SU-DHL-6 (cell line): ENCODE measurements around the gene HMX1.

Source experiments
- H2AFZ ChIP-seq: fragments of 200-600 bp; sonication (generic); 2 replicates; pipeline ENCODE4 v1.6.1; 2014; ENCODE audit warnings: low read depth, mild to moderate bottlenecking, moderate library complexity, mixed read lengths, antibody characterized with exemption, low read length; ENCODE audit not compliant: severe bottlenecking
- H3F3A ChIP-seq: fragments of 200-600 bp; shearing (Covaris generic); 2 replicates; pipeline ENCODE4 v1.6.0; 2016; ENCODE audit warnings: antibody characterized with exemption, mild to moderate bottlenecking; ENCODE audit not compliant: insufficient read depth
- H3K27ac ChIP-seq: fragments of 200-600 bp; sonication (generic); 2 replicates; pipeline ENCODE4 v1.5.1; 2016; ENCODE audit warnings: low read depth, mild to moderate bottlenecking, low read length, moderate library complexity, mixed read lengths
- H3K27me3 ChIP-seq: fragments of 200-600 bp; sonication (generic), shearing (Covaris generic); 2 replicates; pipeline ENCODE4 v1.6.0; 2014; ENCODE audit warnings: mild to moderate bottlenecking, low read length
- H3K36me3 ChIP-seq: fragments of 200-600 bp; sonication (generic); 2 replicates; pipeline ENCODE4 v1.6.1; 2014; ENCODE audit warnings: mild to moderate bottlenecking, low read length, mixed read lengths
- H3K4me2 ChIP-seq: fragments of 300-600, 200-600 bp; shearing (Covaris generic), sonication (generic); 2 replicates; pipeline ENCODE4 v1.6.0; 2014; ENCODE audit warnings: low read length, low read depth, mild to moderate bottlenecking; ENCODE audit not compliant: poor library complexity, severe bottlenecking
- H3K4me3 ChIP-seq: fragments of 200-600 bp; sonication (generic); 2 replicates; pipeline ENCODE4 v1.5.1; 2014; ENCODE audit warnings: antibody characterized with exemption, low read length, mild to moderate bottlenecking, mixed read lengths; ENCODE audit not compliant: insufficient read depth, poor library complexity, severe bottlenecking
- H3K79me2 ChIP-seq: fragments of 200-600 bp; sonication (generic); 2 replicates; pipeline ENCODE4 v1.6.1; 2014; ENCODE audit warnings: mild to moderate bottlenecking, low read length, moderate library complexity; ENCODE audit not compliant: insufficient read depth
- H3K9ac ChIP-seq: fragments of 200-600 bp; sonication (generic); 2 replicates; pipeline ENCODE4 v1.7.0; 2014; ENCODE audit warnings: mild to moderate bottlenecking, low read length
- H3K9me2 ChIP-seq: fragments of 200-600 bp; sonication (generic); replicated peaks from 2 replicates; pipeline ENCODE4 v1.6.1; 2014; ENCODE audit warnings: low read length; ENCODE audit not compliant: insufficient read depth
- H3K9me3 ChIP-seq: fragments of 200-600 bp; sonication (generic); 2 replicates; pipeline ENCODE4 v1.6.1; 2014; ENCODE audit warnings: low read length, mixed read lengths; ENCODE audit not compliant: insufficient read depth
- H4K20me1 ChIP-seq: fragments of 200-600 bp; sonication (generic); 2 replicates; pipeline ENCODE4 v1.6.1; 2014; ENCODE audit warnings: low read depth, mild to moderate bottlenecking, antibody characterized with exemption, low read length, moderate library complexity, mixed read lengths
- EZH2phosphoT487 ChIP-seq: fragments of 200-600 bp; sonication (generic), shearing (Covaris generic); conservative IDR thresholded peaks from 2 replicates; pipeline ENCODE4 v1.6.1; 2018; ENCODE audit warnings: mild to moderate bottlenecking, antibody characterized with exemption, low read length, moderate library complexity, mixed read lengths
- TF ChIP-seq, protein P1 (sequence below): fragments of 200-600 bp; sonication (generic); IDR thresholded peaks from one replicate; pipeline ENCODE4 v1.5.1; 2017; ENCODE audit warnings: antibody characterized with exemption, mild to moderate bottlenecking, low read length, moderate library complexity; ENCODE audit not compliant: insufficient read depth, poor library complexity, severe bottlenecking

Gene HMX1

DNA sequence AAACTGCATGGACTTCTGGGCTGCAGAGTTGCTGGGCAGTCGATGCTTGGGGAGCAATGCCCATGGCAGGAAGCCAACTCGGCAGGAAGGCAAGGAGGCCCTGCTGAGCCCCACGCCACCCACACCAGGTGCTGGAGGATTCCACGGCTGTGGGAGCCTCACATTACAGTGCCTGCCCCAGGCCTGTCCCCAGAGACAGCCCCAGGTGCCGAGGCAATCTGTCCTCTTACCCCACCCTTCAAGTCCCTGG is 53.9 kb downstream of the HMX1 start:
- Histone ChIP-seq H3K4me3 (no peak overlapping the region), H2AFZ (no peak overlapping the region), H3F3A (no peaks in the 10 kb centered on the region), H3K27ac (no peak overlapping the region), H3K9me3 (no peaks in the 10 kb centered on the region), H3K36me3 (no peaks in the 10 kb centered on the region), H3K79me2 (no peaks in the 10 kb centered on the region), H3K9ac (no peak overlapping the region), H4K20me1 (no peaks in the 10 kb centered on the region), H3K27me3 (no peaks in the 10 kb centered on the region), H3K4me2 (no peak overlapping the region), H3K9me2 (no peaks in the 10 kb centered on the region)
- TF ChIP-seq, protein P1, sequence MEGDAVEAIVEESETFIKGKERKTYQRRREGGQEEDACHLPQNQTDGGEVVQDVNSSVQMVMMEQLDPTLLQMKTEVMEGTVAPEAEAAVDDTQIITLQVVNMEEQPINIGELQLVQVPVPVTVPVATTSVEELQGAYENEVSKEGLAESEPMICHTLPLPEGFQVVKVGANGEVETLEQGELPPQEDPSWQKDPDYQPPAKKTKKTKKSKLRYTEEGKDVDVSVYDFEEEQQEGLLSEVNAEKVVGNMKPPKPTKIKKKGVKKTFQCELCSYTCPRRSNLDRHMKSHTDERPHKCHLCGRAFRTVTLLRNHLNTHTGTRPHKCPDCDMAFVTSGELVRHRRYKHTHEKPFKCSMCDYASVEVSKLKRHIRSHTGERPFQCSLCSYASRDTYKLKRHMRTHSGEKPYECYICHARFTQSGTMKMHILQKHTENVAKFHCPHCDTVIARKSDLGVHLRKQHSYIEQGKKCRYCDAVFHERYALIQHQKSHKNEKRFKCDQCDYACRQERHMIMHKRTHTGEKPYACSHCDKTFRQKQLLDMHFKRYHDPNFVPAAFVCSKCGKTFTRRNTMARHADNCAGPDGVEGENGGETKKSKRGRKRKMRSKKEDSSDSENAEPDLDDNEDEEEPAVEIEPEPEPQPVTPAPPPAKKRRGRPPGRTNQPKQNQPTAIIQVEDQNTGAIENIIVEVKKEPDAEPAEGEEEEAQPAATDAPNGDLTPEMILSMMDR = no peak
- no peak for TF ChIP-seq EZH2phosphoT487

DNA sequence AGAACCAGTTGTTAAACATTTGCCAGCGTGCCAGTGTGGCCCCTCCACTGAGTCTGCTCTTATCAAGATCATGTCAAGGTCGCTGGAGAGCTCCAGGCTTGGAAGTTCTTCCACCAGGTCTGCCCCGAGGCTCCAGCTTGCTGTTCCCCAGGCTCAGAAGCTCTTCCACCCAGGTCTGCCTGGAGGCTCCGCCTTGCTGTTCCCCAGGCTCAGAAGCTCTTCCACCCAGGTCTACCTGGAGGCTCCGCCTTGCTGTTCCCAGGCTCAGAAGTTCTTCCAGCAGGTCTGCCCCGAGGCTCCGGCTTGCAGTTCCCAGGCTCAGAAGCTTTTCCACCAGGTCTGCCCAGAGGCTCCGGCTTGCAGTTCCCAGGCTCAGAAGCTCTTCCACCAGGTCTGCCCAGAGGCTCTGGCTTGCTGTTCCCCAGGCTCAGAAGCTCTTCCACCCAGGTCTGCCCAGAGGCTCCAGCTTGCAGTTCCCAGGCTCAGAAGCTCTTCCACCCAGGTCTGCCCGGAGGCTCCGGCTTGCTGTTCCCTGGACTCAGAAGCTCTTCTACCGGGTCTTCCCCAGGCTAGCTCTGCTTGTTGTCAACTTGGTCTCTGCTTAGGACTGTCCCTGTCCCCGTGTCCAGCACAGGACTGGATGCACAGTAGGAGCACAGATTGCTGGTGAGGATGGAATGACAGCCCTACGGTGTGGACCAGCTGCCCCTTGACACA is 54.4 kb downstream of the HMX1 start:
- H2AFZ ChIP-seq = no peak overlapping the region
- H3K4me2 ChIP-seq = no peak overlapping the region
- H3K79me2 ChIP-seq = no peaks in the 10 kb centered on the region
- H3K36me3 ChIP-seq = no peaks in the 10 kb centered on the region
- no peaks in the 10 kb centered on the region for H3K27me3 ChIP-seq
- no peaks in the 10 kb centered on the region for H3K9me3 ChIP-seq
- no peak overlapping the region for H3K9ac ChIP-seq
- H3K4me3 ChIP-seq = no peak overlapping the region
- no peaks in the 10 kb centered on the region for H3K9me2 ChIP-seq
- H3K27ac ChIP-seq = no peak overlapping the region
- TF ChIP-seq, protein P1 = no peak
- TF ChIP-seq EZH2phosphoT487 = no peak
- H4K20me1 ChIP-seq = no peaks in the 10 kb centered on the region
- no peaks in the 10 kb centered on the region for H3F3A ChIP-seq
